Measurements from ENCODE around the gene PILRB.
"Not testable (repeated sequence)": the region's sequence is repeated elsewhere in the genome, so short reads cannot be mapped to it uniquely, and the experiment has no call there.

PILRB gene

GRCh38 chr7:100356416-100357068 is 1.4 kb upstream of the PILRB start:
- no peak for DNase-seq

GRCh38 chr7:100357131-100357561 is 771 bp upstream of the PILRB start:
- DNase-seq: no peak

GRCh38 chr7:100358857-100359212 is 918 bp downstream of the PILRB start:
- no peak for DNase-seq

- DNase-seq: no peak
Observed at GRCh38 chr7:100360135-100360854, 2.4 kb downstream of the PILRB start.

- no peak for DNase-seq
Observed at GRCh38 chr7:100363098-100363497, 5.2 kb downstream of the PILRB start.

GRCh38 chr7:100363797-100364196 is 5.9 kb downstream of the PILRB start:
- not testable (repeated sequence) for DNase-seq

GRCh38 chr7:100364480-100364879 is 6.6 kb downstream of the PILRB start:
- no peak for DNase-seq

GRCh38 chr7:100365998-100366367 is 8.1 kb downstream of the PILRB start:
- DNase-seq: not testable (repeated sequence)

GRCh38 chr7:100366411-100367250 is 8.7 kb downstream of the PILRB start:
- DNase-seq: no peak

- no peak for DNase-seq
Observed at GRCh38 chr7:100367251-100367620, 9.3 kb downstream of the PILRB start.

GRCh38 chr7:100367676-100368613 is 10.0 kb downstream of the PILRB start:
- no peak for DNase-seq

GRCh38 chr7:100369105-100369504 is 11.2 kb downstream of the PILRB start:
- DNase-seq: no peak

- DNase-seq: no peak
Observed at GRCh38 chr7:100370303-100370702, 12.4 kb downstream of the PILRB start.

GRCh38 chr7:100370746-100371145 is 12.8 kb downstream of the PILRB start:
- no peak for DNase-seq

- no peak for DNase-seq
Observed at GRCh38 chr7:100371561-100372171, 13.7 kb downstream of the PILRB start.

- DNase-seq: no peak
Observed at GRCh38 chr7:100372256-100372655, 14.3 kb downstream of the PILRB start.

- DNase-seq: no peak
Observed at GRCh38 chr7:100372694-100373093, 14.8 kb downstream of the PILRB start.

GRCh38 chr7:100373261-100373831 is 15.4 kb downstream of the PILRB start, which contains the start of gene PILRA:
PILRA (plus strand) TSS chr7:100373487; CDS start chr7:100373657, 170 bp downstream.
- DNase-seq: no peak

GRCh38 chr7:100373870-100374598 is 16.1 kb downstream of the PILRB start:
- DNase-seq: not testable (repeated sequence)

GRCh38 chr7:100374601-100375000 is 16.7 kb downstream of the PILRB start:
- no peak for DNase-seq

- no peak for DNase-seq
Observed at GRCh38 chr7:100376066-100376465, 18.1 kb downstream of the PILRB start.

Measured in DMS153 (cell line).